Measurements from ENCODE around the gene EIF2B5.
"Not testable (repeated sequence)": the region's sequence is repeated elsewhere in the genome, so short reads cannot be mapped to it uniquely, and the experiment has no call there.

GRCh38 chr3:184162571-184163070 lies 27.5 kb downstream of the EIF2B5 start:
- not testable (repeated sequence) for TF ChIP-seq POLR2A, CTCF, EP300, POLR2AphosphoS5 (IDR thresholded peaks at IDR 0.05)

Data from sigmoid colon (tissue), 4 donors.